ENCODE results near the gene ZER1. TPM values are rescaled to one million over a fixed set of nuclear protein-coding genes. Genes with fewer than 3 reads are reported as not detected.
A peak's percentile ranks its signal among the peaks of the same experiment; 100 is the strongest.

The ZER1 gene
- total and polyA plus RNA-seq, 2 of the 8 experiments (the other 6 are each of a cell fraction or from before 2014, with no cell fraction given): 20.5 to 26.6 TPM

DNA sequence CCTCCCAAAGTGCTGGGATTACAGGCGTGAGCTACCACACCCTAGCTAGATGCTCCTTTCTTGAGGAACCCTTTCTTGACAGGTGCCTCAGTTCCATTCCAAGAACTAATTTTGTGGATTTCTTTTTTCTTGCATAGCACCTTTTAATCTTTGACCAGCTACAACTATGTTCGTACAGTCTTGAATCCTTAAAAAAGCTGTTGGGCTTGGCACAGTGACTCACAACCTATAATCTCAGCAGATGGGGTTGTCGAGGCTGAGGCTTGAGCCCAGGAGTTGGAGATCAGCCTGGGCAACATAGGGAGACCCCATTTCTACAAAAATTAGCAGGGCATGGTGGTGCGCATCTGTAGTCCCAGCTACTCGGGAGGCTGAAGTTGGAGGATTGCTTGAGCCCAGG, 1.3 kb upstream of the ZER1 start:
- Histone ChIP-seq H3K4me2 (ENCODE audit: insufficient read depth in 1 of 2, low read depth in 2 of 2, low read length in 2 of 2) (peak overlapping the region in 1 of 2 experiments; percentile 98; a peak in 1 of 4 replicates), H4K8ac (ENCODE audit: extremely low read depth, insufficient read depth, low read length) (no peak overlapping the region), H3K9ac (replicated peaks in 1 of 4; ENCODE audit: extremely low read depth in 1 of 4, low read depth in 3 of 4, low read length in 3 of 4) (no peak overlapping the region), H3K9me3 (ENCODE audit: insufficient read depth in 2 of 2, low read depth in 1 of 2, low read length in 1 of 2) (no peaks in the 10 kb centered on the region), H2BK5ac (ENCODE audit: low read depth, low read length) (no peak overlapping the region), H4K91ac (replicated peaks; ENCODE audit: insufficient read length, low read length) (no peak overlapping the region), H3K27me3 (replicated peaks in 1 of 4; ENCODE audit: control insufficient read depth in 3 of 4, extremely low read depth in 1 of 4, insufficient read depth in 3 of 4, low read length in 3 of 4) (no peaks in the 10 kb centered on the region), H4K5ac (ENCODE audit: insufficient read length, low read depth, low read length) (no peak overlapping the region), H3K14ac (ENCODE audit: insufficient read length) (no peak overlapping the region), H2AFZ (ENCODE audit: low read length) (no peak overlapping the region), H3K36me3 (ENCODE audit: control insufficient read depth in 2 of 4, insufficient read depth in 4 of 4, low read length in 3 of 4) (no peaks in the 10 kb centered on the region; a peak in 1 of 8 replicates), H3K27ac (ENCODE audit: low read depth, low read length) (no peak overlapping the region), H2BK12ac (ENCODE audit: low read depth, low read length) (no peak overlapping the region), H2BK120ac (replicated peaks; ENCODE audit: low read depth, low read length) (no peak overlapping the region), H3K23me2 (ENCODE audit: low read depth, low read length) (peaks cover 12% of the 10 kb centered on the region; the same call in 1 of the 2 replicates), H2AK5ac (ENCODE audit: low read depth, low read length) (no peak overlapping the region), H2BK20ac (ENCODE audit: low read length) (no peak overlapping the region), H2BK15ac (ENCODE audit: low read length) (no peak overlapping the region), H3K23ac (ENCODE audit: insufficient read length) (no peak overlapping the region), H3K18ac (ENCODE audit: extremely low read depth, low read length) (no peak overlapping the region), H3K4me1 (replicated peaks in 1 of 4; ENCODE audit: control insufficient read depth in 3 of 4, insufficient read depth in 4 of 4, low read length in 3 of 4) (peaks cover 0 to 3% (median 1%) of the 10 kb centered on the region in 4 experiments; a peak in 3 of 7 replicates), H4K20me1 (replicated peaks in 1 of 2; ENCODE audit: control insufficient read depth in 1 of 2, insufficient read depth in 2 of 2, low read length in 2 of 2) (peaks cover 0 to 2% of the 10 kb centered on the region in 2 experiments), H3K4me3 (ENCODE audit: extremely low read depth in 1 of 4, insufficient read depth in 2 of 4, low read depth in 3 of 4, low read length in 4 of 4) (no peak overlapping the region), H3K4ac (replicated peaks; ENCODE audit: insufficient read length, low read depth, low read length) (no peak overlapping the region), H3K56ac (replicated peaks; ENCODE audit: insufficient read length, low read depth, low read length) (no peak overlapping the region), H3K79me1 (ENCODE audit: low read depth, low read length) (peaks cover 3% of the 10 kb centered on the region; the same call in 1 of the 2 replicates), H3K79me2 (ENCODE audit: control insufficient read depth in 1 of 2, insufficient read depth in 2 of 2, low read length in 2 of 2) (peaks cover 0 to 12% of the 10 kb centered on the region in 2 experiments; a peak in 2 of 4 replicates)
- WGBS, 2 experiments (ENCODE audit: extremely low coverage in 1 of 2, insufficient coverage in 1 of 2, insufficient read length in 1 of 2, insufficient replicate concordance in 2 of 2, low coverage in 1 of 2, low lambda C conversion rate in 2 of 2, missing lambda C conversion rate in 1 of 2): 87% methylated on average over 5 of the region's 5 CpGs; no CpG with 5 or more reads in 1 of the 2 experiments
- DNase-seq (ENCODE audit: low read depth in 1 of 2, low spot score in 2 of 2) (no peak), FAIRE-seq (no peak)
- ChIA-PET CTCF (ENCODE audit: partially characterized antibody) (interaction anchor here (0.7 to 3.4 kb wide), 8 partner anchors 9 to 155 kb away, joined by 3 to 18 read pairs (median 4); partner anchors contain the start of gene TBC1D13), POLR2A (ENCODE audit: partially characterized antibody) (interaction anchor here (0.9 to 3.4 kb wide), 7 partner anchors 9 to 164 kb away, joined by 3 to 20 read pairs (median 4); partner anchors contain the start of genes ENDOG and ZDHHC12)
- TF ChIP-seq HDAC6 (IDR thresholded peaks at IDR 0.05; ENCODE audit: low read depth, low read length) (no peak), CHD1 (IDR thresholded peaks at IDR 0.05; ENCODE audit: low read depth, low read length) (no peak), TBP (IDR thresholded peaks at IDR 0.05; ENCODE audit: low read depth, low read length) (no peak), SIX5 (IDR thresholded peaks at IDR 0.05; ENCODE audit: low read depth, low read length) (no peak), EZH2 (IDR thresholded peaks at IDR 0.05; ENCODE audit: low read depth, low read length, severe bottlenecking) (no peak), KDM5A (IDR thresholded peaks at IDR 0.05; ENCODE audit: low read length) (no peak), SIRT6 (IDR thresholded peaks at IDR 0.05; ENCODE audit: low read length) (no peak), NRF1 (IDR thresholded peaks at IDR 0.05; ENCODE audit: low read depth, low read length) (no peak), TAF7 (optimal IDR thresholded peaks at IDR 0.05; ENCODE audit: borderline replicate concordance, low read depth, low read length) (no peak)
- TF ChIP-seq, protein P1, sequence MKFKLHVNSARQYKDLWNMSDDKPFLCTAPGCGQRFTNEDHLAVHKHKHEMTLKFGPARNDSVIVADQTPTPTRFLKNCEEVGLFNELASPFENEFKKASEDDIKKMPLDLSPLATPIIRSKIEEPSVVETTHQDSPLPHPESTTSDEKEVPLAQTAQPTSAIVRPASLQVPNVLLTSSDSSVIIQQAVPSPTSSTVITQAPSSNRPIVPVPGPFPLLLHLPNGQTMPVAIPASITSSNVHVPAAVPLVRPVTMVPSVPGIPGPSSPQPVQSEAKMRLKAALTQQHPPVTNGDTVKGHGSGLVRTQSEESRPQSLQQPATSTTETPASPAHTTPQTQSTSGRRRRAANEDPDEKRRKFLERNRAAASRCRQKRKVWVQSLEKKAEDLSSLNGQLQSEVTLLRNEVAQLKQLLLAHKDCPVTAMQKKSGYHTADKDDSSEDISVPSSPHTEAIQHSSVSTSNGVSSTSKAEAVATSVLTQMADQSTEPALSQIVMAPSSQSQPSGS (IDR thresholded peaks at IDR 0.05; ENCODE audit: low read length): no peak
- TF ChIP-seq, protein P2, sequence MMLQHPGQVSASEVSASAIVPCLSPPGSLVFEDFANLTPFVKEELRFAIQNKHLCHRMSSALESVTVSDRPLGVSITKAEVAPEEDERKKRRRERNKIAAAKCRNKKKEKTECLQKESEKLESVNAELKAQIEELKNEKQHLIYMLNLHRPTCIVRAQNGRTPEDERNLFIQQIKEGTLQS (IDR thresholded peaks at IDR 0.05; ENCODE audit: insufficient read depth, low read depth, low read length): no peak
